Small intestine (tissue), 7 donors: Measurements from ENCODE around the gene CD81. TPM values are rescaled to one million over a fixed set of nuclear protein-coding genes. Genes with fewer than 3 reads are reported as not detected.

Experiments used
- DNase-seq, 2 donors: peaks; one replicate each; pipeline versions ENCODE4 v3.0.0 to v3.0.0-alpha.2; 2013
- FAIRE-seq: peaks from 2 replicates; lab custom pipeline; 2012; peaks lifted over from hg19 to GRCh38; lab: Jason Lieb, UNC
- H3K27ac ChIP-seq, 3 donors: one replicate each; pipeline ENCODE4 v1.5.1; 2013; ENCODE audit warnings: low read length in 2 of 3, mild to moderate bottlenecking in 2 of 3, control low read depth in 1 of 3, inconsistent platforms in 1 of 3, low read depth in 1 of 3, moderate library complexity in 1 of 3
- H3K27me3 ChIP-seq, 3 donors: one replicate each; pipeline ENCODE4 v1.6.1; 2013; ENCODE audit warnings: low read length in 3 of 3, inconsistent platforms in 1 of 3; ENCODE audit not compliant: control insufficient read depth in 3 of 3, insufficient read depth in 3 of 3
- H3K36me3 ChIP-seq, 3 donors: one replicate each; pipeline ENCODE4 v1.6.1; 2013; ENCODE audit warnings: low read length in 3 of 3, inconsistent platforms in 1 of 3, low read depth in 1 of 3, mild to moderate bottlenecking in 1 of 3, moderate library complexity in 1 of 3; ENCODE audit not compliant: control insufficient read depth in 3 of 3, insufficient read depth in 2 of 3
- H3K4me1 ChIP-seq, 3 donors: one replicate each; pipeline ENCODE4 v1.6.1; 2013; ENCODE audit warnings: low read length in 2 of 3, inconsistent platforms in 1 of 3, low read depth in 1 of 3, mild to moderate bottlenecking in 1 of 3, moderate library complexity in 1 of 3; ENCODE audit not compliant: control insufficient read depth in 3 of 3, insufficient read depth in 2 of 3
- H3K4me3 ChIP-seq, 3 donors: one replicate each; pipeline ENCODE4 v1.5.1; 2013; ENCODE audit warnings: low read length in 3 of 3, control low read depth in 1 of 3, inconsistent platforms in 1 of 3, low read depth in 1 of 3, mild to moderate bottlenecking in 1 of 3, moderate library complexity in 1 of 3
- H3K9me3 ChIP-seq, 2 donors: one replicate each; pipeline ENCODE4 v1.6.1; 2013; ENCODE audit warnings: low read depth in 1 of 2, low read length in 1 of 2; ENCODE audit not compliant: control insufficient read depth in 2 of 2, insufficient read depth in 1 of 2
- WGBS, 3 donors: extraction: QIAGEN DNeasy Blood & Tissue Kit; methylation state at CpG; one replicate each; pipeline ENCODE4 v1.1.7; 2013; 5-methylcytosine and 5-hydroxymethylcytosine counted together
- polyA plus RNA-seq, 4 donors: library from polyadenylated mRNA; stranded (reverse) in 3 of 4; unstranded in 1 of 4; fragments of 200-250 nt in 3 of 4; fragments of 120-200 nt in 1 of 4; gene quantifications; one replicate each; pipeline versions ENCODE4 v1.2.1 to v1.2.3, GENCODE V29; 2013
- donor health status: healthy with polysubstance abuse.
- donor health status: control.
- donor health status: control.
- donor health status: Bipolar disorder and iron deficiency.
- donor health status: healthy.

Gene CD81
- polyA plus RNA-seq, 4 donors = 11.0 to 285 (median 134) TPM

- WGBS, 3 donors = 80 to 89% (median 83%) methylated on average over 14 to 16 of the region's 16 CpGs
- Histone ChIP-seq H3K4me3 (no peak overlapping the region), H3K4me1 (no peaks in the 10 kb centered on the region), H3K36me3 (no peaks in the 10 kb centered on the region), H3K27me3 (no peaks in the 10 kb centered on the region), H3K9me3 (no peaks in the 10 kb centered on the region), H3K27ac (no peak overlapping the region)
- FAIRE-seq (no peak), DNase-seq (no peak)
Observed at GRCh38 chr11:2365571-2366210, 11.4 kb upstream of the CD81 start.

GRCh38 chr11:2366276-2366675, 10.8 kb upstream of the CD81 start:
- FAIRE-seq (no peak), DNase-seq (no peak)
- no peaks in the 10 kb centered on the region for H3K36me3 ChIP-seq
- no peak overlapping the region for H3K4me3 ChIP-seq
- no peaks in the 10 kb centered on the region for H3K9me3 ChIP-seq
- H3K27me3 ChIP-seq = no peaks in the 10 kb centered on the region
- 48 to 59% (median 57%) methylated on average over 10 to 11 of the region's 11 CpGs for WGBS, 3 donors
- H3K4me1 ChIP-seq = no peaks in the 10 kb centered on the region
- no peak overlapping the region for H3K27ac ChIP-seq

GRCh38 chr11:2366733-2367132, 10.4 kb upstream of the CD81 start:
- Histone ChIP-seq H3K27me3 (no peaks in the 10 kb centered on the region), H3K4me1 (no peaks in the 10 kb centered on the region), H3K9me3 (no peaks in the 10 kb centered on the region), H3K4me3 (no peak overlapping the region), H3K27ac (no peak overlapping the region), H3K36me3 (no peaks in the 10 kb centered on the region)
- FAIRE-seq (no peak), DNase-seq (no peak)
- 81 to 90% (median 84%) methylated on average over 7 of the region's 7 CpGs for WGBS, 3 donors

- H3K9me3 ChIP-seq = no peaks in the 10 kb centered on the region
- no peaks in the 10 kb centered on the region for H3K27me3 ChIP-seq
- FAIRE-seq (no peak), DNase-seq (no peak)
- H3K27ac ChIP-seq = no peak overlapping the region
- H3K36me3 ChIP-seq = no peaks in the 10 kb centered on the region
- H3K4me3 ChIP-seq = no peak overlapping the region
- no peaks in the 10 kb centered on the region for H3K4me1 ChIP-seq
- WGBS, 3 donors = 81 to 84% (median 82%) methylated on average over 17 of the region's 17 CpGs
Observed at GRCh38 chr11:2367266-2368160, 9.6 kb upstream of the CD81 start.

- no peaks in the 10 kb centered on the region for H3K36me3 ChIP-seq
- H3K27ac ChIP-seq = no peak overlapping the region
- WGBS, 3 donors = 93 to 95% (median 94%) methylated on average over 7 of the region's 7 CpGs
- DNase-seq (no peak), FAIRE-seq (no peak)
- H3K4me1 ChIP-seq = no peaks in the 10 kb centered on the region
- no peak overlapping the region for H3K4me3 ChIP-seq
- H3K9me3 ChIP-seq = no peaks in the 10 kb centered on the region
- no peaks in the 10 kb centered on the region for H3K27me3 ChIP-seq
Observed at GRCh38 chr11:2368178-2368850, 8.8 kb upstream of the CD81 start.

GRCh38 chr11:2368851-2369180, 8.3 kb upstream of the CD81 start:
- Histone ChIP-seq H3K27ac (no peak overlapping the region), H3K4me1 (no peaks in the 10 kb centered on the region), H3K36me3 (no peaks in the 10 kb centered on the region), H3K4me3 (no peak overlapping the region), H3K9me3 (no peaks in the 10 kb centered on the region), H3K27me3 (no peaks in the 10 kb centered on the region)
- DNase-seq = no peak
- no peak for FAIRE-seq
- 77 to 90% (median 81%) methylated on average over 10 of the region's 10 CpGs for WGBS, 3 donors

GRCh38 chr11:2369320-2369719, 7.8 kb upstream of the CD81 start:
- Histone ChIP-seq H3K9me3 (no peaks in the 10 kb centered on the region), H3K4me1 (no peaks in the 10 kb centered on the region), H3K27ac (no peak overlapping the region), H3K4me3 (no peak overlapping the region), H3K36me3 (no peaks in the 10 kb centered on the region), H3K27me3 (no peaks in the 10 kb centered on the region)
- no peak for FAIRE-seq
- no peak for DNase-seq
- 70 to 85% (median 81%) methylated on average over 11 to 12 of the region's 12 CpGs for WGBS, 3 donors

- DNase-seq (no peak), FAIRE-seq (no peak)
- Histone ChIP-seq H3K9me3 (no peaks in the 10 kb centered on the region), H3K4me1 (no peaks in the 10 kb centered on the region), H3K4me3 (no peak overlapping the region), H3K27me3 (no peaks in the 10 kb centered on the region), H3K36me3 (no peaks in the 10 kb centered on the region), H3K27ac (no peak overlapping the region)
- 77 to 84% (median 83%) methylated on average over 9 of the region's 9 CpGs for WGBS, 3 donors
Observed at GRCh38 chr11:2369896-2370295, 7.2 kb upstream of the CD81 start.
